B cell (primary cell): ENCODE results near the gene FAM120A. TPM values are rescaled to one million over a fixed set of nuclear protein-coding genes. Genes with fewer than 3 reads are reported as not detected.

Experiments
- ATAC-seq: fragments of 200-7000 bp; cut with Tn5 transposase; one replicate; pipeline ENCODE4 v1.10.0; 2021; ENCODE audit warnings: low read depth, mild to moderate bottlenecking, moderate number of reproducible peaks, moderate library complexity
- CTCF ChIA-PET: fragments of 350-600 bp; sonication (Branson Sonifier 250); formaldehyde crosslinking; loops from one replicate; lab custom pipeline; 2021; ENCODE audit warnings: antibody characterized with exemption, inconsistent platforms; lab: Charles Lee
- POLR2A ChIA-PET: fragments of 350-600 bp; sonication (Branson Sonifier 250); formaldehyde crosslinking; loops from one replicate; lab custom pipeline; 2021; ENCODE audit warnings: antibody characterized with exemption; lab: Charles Lee
- DNase-seq: peaks from one replicate; pipeline ENCODE4 v3.0.0; 2013
- H2AFZ ChIP-seq: 2 replicates; pipeline ENCODE4 v1.6.1; 2012; ENCODE audit warnings: mild to moderate bottlenecking, low read depth, low read length; ENCODE audit not compliant: insufficient read depth, poor library complexity, severe bottlenecking
- H3K27ac ChIP-seq, 2 donors: 1 replicate in 1 of 2; 2 replicates in 1 of 2; pipeline ENCODE4 v1.5.1; 2012 to 2013; ENCODE audit warnings: low read length in 2 of 2, mild to moderate bottlenecking in 2 of 2, moderate library complexity in 1 of 2
- H3K27me3 ChIP-seq, 4 experiments: fragments of 200-600 bp in 1 of 4; sonication (generic) in 1 of 4; replicated peaks in 1 of 4; 1 replicate in 2 of 4; 2 replicates in 2 of 4; pipeline versions ENCODE4 v1.6.1 to v1.7.0; 2013 to 2016; ENCODE audit warnings: low read length in 3 of 4, mild to moderate bottlenecking in 2 of 4, mixed read lengths in 1 of 4, moderate library complexity in 1 of 4; ENCODE audit not compliant: insufficient read depth in 4 of 4, control insufficient read depth in 3 of 4; ENCODE audit errors: control extremely low read depth in 1 of 4
- H3K36me3 ChIP-seq, 2 experiments: replicated peaks in 1 of 2; 1 replicate in 1 of 2; 2 replicates in 1 of 2; pipeline versions ENCODE4 v1.6.1 to v1.7.1; 2013; ENCODE audit warnings: low read length in 1 of 2; ENCODE audit not compliant: insufficient read depth in 2 of 2, control insufficient read depth in 1 of 2; ENCODE audit errors: control extremely low read depth in 1 of 2, extremely low read depth in 1 of 2
- H3K4me1 ChIP-seq, 2 donors: fragments of 200-600 bp in 1 of 2; sonication (generic) in 1 of 2; 1 replicate in 1 of 2; 2 replicates in 1 of 2; pipeline versions ENCODE4 v1.5.1 to v1.6.1; 2013 to 2017; ENCODE audit warnings: low read length in 2 of 2; ENCODE audit not compliant: control insufficient read depth in 2 of 2, insufficient read depth in 2 of 2
- H3K4me2 ChIP-seq: replicated peaks from 2 replicates; pipeline ENCODE3; 2012; ENCODE audit warnings: mild to moderate bottlenecking, low read depth, low read length; ENCODE audit not compliant: poor library complexity, severe bottlenecking
- H3K4me3 ChIP-seq, 5 experiments: fragments of 200-600 bp in 1 of 5; sonication (generic) in 1 of 5; 1 replicate in 3 of 5; 2 replicates in 2 of 5; pipeline versions ENCODE4 v1.5.1 to v1.7.0; 2011 to 2016; ENCODE audit warnings: low read length in 4 of 5, mild to moderate bottlenecking in 4 of 5, low read depth in 2 of 5, control low read depth in 1 of 5, moderate library complexity in 1 of 5; ENCODE audit not compliant: insufficient read depth in 1 of 5; ENCODE audit errors: control extremely low read depth in 1 of 5, extremely low read depth in 1 of 5
- H3K79me2 ChIP-seq: fragments of 200-600 bp; sonication (generic); one replicate; pipeline ENCODE4 v1.6.0; 2016; ENCODE audit warnings: low read length; ENCODE audit not compliant: control insufficient read depth, insufficient read depth
- H3K9ac ChIP-seq: fragments of 200-600 bp; sonication (generic); 2 replicates; pipeline ENCODE4 v1.6.1; 2017; ENCODE audit warnings: mild to moderate bottlenecking, low read length, moderate library complexity
- H3K9me3 ChIP-seq, 3 donors: one replicate each; pipeline versions ENCODE4 v1.6.1 to v1.7.1; 2013; ENCODE audit warnings: low read length in 2 of 3; ENCODE audit not compliant: control insufficient read depth in 2 of 3, insufficient read depth in 1 of 3; ENCODE audit errors: control extremely low read depth in 1 of 3
- H4K20me1 ChIP-seq: 2 replicates; pipeline ENCODE4 v1.6.0; 2012; ENCODE audit warnings: mild to moderate bottlenecking, low read length; ENCODE audit not compliant: insufficient read depth, control insufficient read depth, poor library complexity, severe bottlenecking
- H3K27ac Mint-ChIP-seq: one replicate; pipeline ENCODE4 v1.8.0; 2021; ENCODE audit warnings: mixed read lengths
- H3K27me3 Mint-ChIP-seq: one replicate; pipeline ENCODE4 v1.8.0; 2021; ENCODE audit warnings: mixed read lengths
- H3K4me1 Mint-ChIP-seq: one replicate; pipeline ENCODE4 v1.8.0; 2021; ENCODE audit warnings: mixed read lengths
- H3K4me3 Mint-ChIP-seq: one replicate; pipeline ENCODE4 v1.8.0; 2021; ENCODE audit warnings: mixed read lengths
- H3K9me3 Mint-ChIP-seq: one replicate; pipeline ENCODE4 v1.8.0; 2022; ENCODE audit warnings: mixed read lengths; ENCODE audit not compliant: insufficient read depth
- CTCF ChIP-seq: fragments of 200-600 bp; IDR thresholded peaks from one replicate; pipeline ENCODE4 v1.8.0; 2022; ENCODE audit warnings: antibody characterized with exemption, mild to moderate bottlenecking
- EZH2 ChIP-seq: IDR thresholded peaks from 2 replicates; pipeline ENCODE4 v1.6.1; 2012; ENCODE audit warnings: borderline replicate concordance, low read depth, mild to moderate bottlenecking, moderate library complexity, low read length; ENCODE audit not compliant: insufficient read depth, poor library complexity, severe bottlenecking
- WGBS: methylation state at CpG from one replicate; pipeline ENCODE4 v1.1.5; 2013; ENCODE audit warnings: missing lambda C conversion rate; ENCODE audit not compliant: insufficient coverage; 5-methylcytosine and 5-hydroxymethylcytosine counted together
- intact Hi-C: fragments of 100-400 bp; cut with micrococcal nuclease; formaldehyde crosslinking; loops from one replicate; pipeline ENCODE4 v1.10.0; 2022
- polyA plus RNA-seq: library from polyadenylated mRNA; depleted of rRNA; stranded (reverse); fragments of >200 nt; gene quantifications from 2 replicates; pipeline ENCODE4 v1.2.3, GENCODE V29; 2012
- total RNA-seq, 2 donors: library from RNA; stranded (reverse); fragments of 120-200 nt in 1 of 2; gene quantifications; 1 replicate in 1 of 2; 2 replicates in 1 of 2; pipeline versions ENCODE4 v1.2.3 to v1.2.4, GENCODE V29; 2013 to 2022

Gene FAM120A
- total and polyA plus RNA-seq, 2 donors (not counting 1 experiment from before 2014, with no cell fraction given) = 48.4 to 105 TPM

DNA sequence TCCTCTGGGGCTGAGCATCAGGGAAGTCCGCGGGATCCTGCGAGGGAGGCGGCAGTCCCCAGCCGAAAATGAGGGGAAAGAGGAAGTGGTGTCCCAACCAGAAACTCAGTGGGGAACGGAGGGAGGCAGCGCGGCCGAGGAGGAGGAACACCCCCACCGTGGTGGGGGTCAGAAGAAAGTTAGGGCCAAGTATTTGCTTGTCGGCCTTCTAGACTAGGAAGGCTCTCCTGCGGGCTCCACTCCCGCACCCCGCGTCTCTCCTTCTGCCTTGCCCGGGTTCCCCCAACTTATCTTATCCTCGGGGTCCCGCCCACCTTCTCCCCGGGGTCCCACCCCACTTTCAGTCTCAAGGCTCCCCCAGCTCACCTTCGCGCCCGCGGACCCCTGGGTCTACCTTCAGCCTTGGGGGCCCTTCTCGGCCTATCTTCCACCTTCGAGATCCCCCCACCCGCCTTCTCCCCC lies 124.3 kb downstream of the FAM120A start:
- intact Hi-C loops = loop anchor here (1.0 kb wide), 1 partner anchor 10 kb away; no protein-coding TSS in a partner anchor
- Histone ChIP-seq H3K9ac (peak overlapping the region; percentile 81), H3K27me3 (no peaks in the 10 kb centered on the region), H3K4me3 (peak overlapping the region; percentile 58 to 80 (median 68)), H3K27ac (peak overlapping the region; percentile 55 to 77), H2AFZ (peak overlapping the region; percentile 86), H3K4me2 (peak overlapping the region; percentile 96), H3K36me3 (no peaks in the 10 kb centered on the region), H3K79me2 (peaks cover 25% of the 10 kb centered on the region), H3K4me1 (peaks cover 14 to 22% of the 10 kb centered on the region in 2 donors), H4K20me1 (peaks cover 8% of the 10 kb centered on the region), H3K9me3 (no peaks in the 10 kb centered on the region)
- Mint-ChIP-seq H3K27me3 (no peaks in the 10 kb centered on the region), H3K4me1 (peaks cover 28% of the 10 kb centered on the region), H3K9me3 (no peaks in the 10 kb centered on the region), H3K4me3 (peak overlapping the region; percentile 92), H3K27ac (peak overlapping the region; percentile 93)
- WGBS = under 1% methylated on average over 19 of the region's 26 CpGs
- ATAC-seq (peak; percentile 47), DNase-seq (peak; percentile 69)
- ChIA-PET POLR2A (interaction anchor here (2.1 kb wide), 1 partner anchor 9 kb away, joined by 13 read pairs; no protein-coding TSS in a partner anchor), CTCF (interaction anchor here (1.7 kb wide), 1 partner anchor 10 kb away, joined by 10 read pairs; no protein-coding TSS in a partner anchor)
- no peak for TF ChIP-seq EZH2
- TF ChIP-seq CTCF = no peak
